ENCODE results near the gene DAPK2. TPM values are rescaled to one million over a fixed set of nuclear protein-coding genes. Genes with fewer than 3 reads are reported as not detected.

Gene DAPK2
- total RNA-seq, 1 experiment from 2014 or later, result 1.4 TPM

DNA sequence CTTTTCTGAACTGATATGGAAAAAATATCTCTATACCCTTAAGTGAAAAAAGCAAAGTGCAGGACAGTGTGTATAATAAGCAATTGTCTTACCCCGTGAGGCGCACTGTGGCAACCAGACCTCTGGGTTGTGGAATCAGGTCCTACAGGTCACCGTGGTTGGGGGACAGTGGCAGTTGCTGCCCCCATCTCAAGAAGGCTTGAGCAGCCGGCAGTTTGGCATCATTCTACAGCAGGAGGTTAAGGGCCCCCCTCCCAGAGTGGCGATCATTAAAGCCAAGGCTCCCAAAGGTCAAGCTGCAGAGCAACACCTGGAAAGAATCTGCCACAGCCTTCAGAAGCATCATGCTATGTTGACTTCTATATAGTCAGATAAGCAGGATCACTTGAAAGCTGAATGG lies 156.5 kb downstream of the DAPK2 start:
- Histone ChIP-seq H3K4me3 (ENCODE audit: low read length) (no peak overlapping the region), H3K79me2 (ENCODE audit: low read length) (no peaks in the 10 kb centered on the region), H3K4me2 (ENCODE audit: low read length) (no peak overlapping the region), H4K20me1 (ENCODE audit: low read length) (no peaks in the 10 kb centered on the region), H3K4me1 (ENCODE audit: insufficient read depth, low read length) (no peaks in the 10 kb centered on the region), H3K9me3 (ENCODE audit: low read length) (no peaks in the 10 kb centered on the region), H3K9ac (ENCODE audit: low read length) (no peak overlapping the region), H2AFZ (ENCODE audit: low read length) (no peak overlapping the region), H3K36me3 (ENCODE audit: low read depth, low read length) (no peaks in the 10 kb centered on the region), H3K27me3 (ENCODE audit: low read length) (no peaks in the 10 kb centered on the region), H3F3A (ENCODE audit: low read length, unreplicated experiment) (no peaks in the 10 kb centered on the region), H3K27ac (ENCODE audit: low read length) (no peak overlapping the region), H3K9me2 (replicated peaks; ENCODE audit: low read length) (no peaks in the 10 kb centered on the region)
- CTCF ChIA-PET, result no interaction called here
- POLR2A ChIA-PET (ENCODE audit: unreplicated experiment), result no interaction called here
- intact Hi-C loops (cut with micrococcal nuclease), result loop anchor here (2.0 to 5.0 kb wide), 2 partner anchors 137 to 278 kb away; no protein-coding TSS in a partner anchor
- no peak for TF ChIP-seq EZH2phosphoT487 (IDR thresholded peaks at IDR 0.05; ENCODE audit: borderline replicate concordance, low read length)
- TF ChIP-seq EZH2 (IDR thresholded peaks at IDR 0.05; ENCODE audit: low read length, unreplicated experiment), result no peak
- TF ChIP-seq, protein P1, sequence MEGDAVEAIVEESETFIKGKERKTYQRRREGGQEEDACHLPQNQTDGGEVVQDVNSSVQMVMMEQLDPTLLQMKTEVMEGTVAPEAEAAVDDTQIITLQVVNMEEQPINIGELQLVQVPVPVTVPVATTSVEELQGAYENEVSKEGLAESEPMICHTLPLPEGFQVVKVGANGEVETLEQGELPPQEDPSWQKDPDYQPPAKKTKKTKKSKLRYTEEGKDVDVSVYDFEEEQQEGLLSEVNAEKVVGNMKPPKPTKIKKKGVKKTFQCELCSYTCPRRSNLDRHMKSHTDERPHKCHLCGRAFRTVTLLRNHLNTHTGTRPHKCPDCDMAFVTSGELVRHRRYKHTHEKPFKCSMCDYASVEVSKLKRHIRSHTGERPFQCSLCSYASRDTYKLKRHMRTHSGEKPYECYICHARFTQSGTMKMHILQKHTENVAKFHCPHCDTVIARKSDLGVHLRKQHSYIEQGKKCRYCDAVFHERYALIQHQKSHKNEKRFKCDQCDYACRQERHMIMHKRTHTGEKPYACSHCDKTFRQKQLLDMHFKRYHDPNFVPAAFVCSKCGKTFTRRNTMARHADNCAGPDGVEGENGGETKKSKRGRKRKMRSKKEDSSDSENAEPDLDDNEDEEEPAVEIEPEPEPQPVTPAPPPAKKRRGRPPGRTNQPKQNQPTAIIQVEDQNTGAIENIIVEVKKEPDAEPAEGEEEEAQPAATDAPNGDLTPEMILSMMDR (conservative IDR thresholded peaks at IDR 0.05; ENCODE audit: low read depth, low read length), result no peak
- no TSS peak for BruUV-seq (replicated peaks)
- DNase-seq, result no peak
- ATAC-seq, result no peak

DNA sequence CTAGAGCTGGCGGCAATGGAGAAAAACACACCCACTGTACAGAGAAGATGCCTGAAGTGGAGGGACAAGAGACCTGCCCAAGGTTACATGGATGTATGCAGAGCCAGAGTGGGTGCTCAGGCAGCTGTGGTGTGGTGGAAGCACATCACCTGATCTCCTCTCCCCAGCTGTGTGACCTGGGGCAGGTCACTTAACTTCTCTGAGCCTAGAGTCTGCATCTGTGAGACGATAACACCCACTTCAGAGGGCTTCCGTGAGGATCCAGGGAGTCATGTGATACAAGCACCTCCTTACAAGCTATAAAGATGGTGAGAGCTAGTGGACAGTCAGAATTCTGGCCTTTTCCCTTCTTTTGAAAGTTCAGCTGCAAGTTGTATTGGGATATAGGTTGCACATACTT lies 157.5 kb downstream of the DAPK2 start:
- TF ChIP-seq, protein P1 (conservative IDR thresholded peaks at IDR 0.05; ENCODE audit: low read depth, low read length), result no peak
- no peak for TF ChIP-seq EZH2 (IDR thresholded peaks at IDR 0.05; ENCODE audit: low read length, unreplicated experiment)
- Histone ChIP-seq H2AFZ (ENCODE audit: low read length) (no peak overlapping the region), H3K27ac (ENCODE audit: low read length) (no peak overlapping the region), H3K9me2 (replicated peaks; ENCODE audit: low read length) (no peaks in the 10 kb centered on the region), H3K4me1 (ENCODE audit: insufficient read depth, low read length) (no peaks in the 10 kb centered on the region), H3K9me3 (ENCODE audit: low read length) (no peaks in the 10 kb centered on the region), H3K79me2 (ENCODE audit: low read length) (no peaks in the 10 kb centered on the region), H3K4me2 (ENCODE audit: low read length) (no peak overlapping the region), H3K27me3 (ENCODE audit: low read length) (no peaks in the 10 kb centered on the region), H3K36me3 (ENCODE audit: low read depth, low read length) (no peaks in the 10 kb centered on the region), H3K9ac (ENCODE audit: low read length) (no peak overlapping the region), H3K4me3 (ENCODE audit: low read length) (no peak overlapping the region), H3F3A (ENCODE audit: low read length, unreplicated experiment) (no peaks in the 10 kb centered on the region), H4K20me1 (ENCODE audit: low read length) (no peaks in the 10 kb centered on the region)
- ATAC-seq, result no peak
- DNase-seq, result no peak
- no TSS peak for BruUV-seq (replicated peaks)
- ChIA-PET POLR2A (ENCODE audit: unreplicated experiment) (no interaction called here), CTCF (no interaction called here)
- intact Hi-C loops (cut with micrococcal nuclease), result no loop called here

DNA sequence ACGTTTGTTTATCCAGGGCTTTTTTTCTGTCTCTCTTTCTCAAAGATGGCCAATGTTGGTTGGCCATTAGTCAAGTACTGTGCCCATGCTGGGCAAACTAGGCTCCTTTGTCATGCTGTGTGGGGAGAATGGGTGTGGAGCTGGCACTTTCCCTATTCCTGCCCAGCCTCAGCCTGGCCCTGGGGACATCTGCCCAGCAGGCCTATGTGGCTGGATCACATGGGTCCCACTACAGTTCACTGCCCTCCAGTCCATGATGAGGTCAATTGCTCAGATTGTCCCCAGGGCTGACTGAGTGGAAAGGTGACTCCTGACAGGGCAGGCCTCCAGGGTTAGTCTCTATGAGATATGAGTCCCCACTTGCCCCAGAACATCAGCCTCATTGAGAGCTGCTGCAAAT lies 158.1 kb downstream of the DAPK2 start:
- Histone ChIP-seq H4K20me1 (ENCODE audit: low read length) (no peaks in the 10 kb centered on the region), H3K4me2 (ENCODE audit: low read length) (no peak overlapping the region), H3F3A (ENCODE audit: low read length, unreplicated experiment) (no peaks in the 10 kb centered on the region), H3K9me2 (replicated peaks; ENCODE audit: low read length) (no peaks in the 10 kb centered on the region), H3K79me2 (ENCODE audit: low read length) (no peaks in the 10 kb centered on the region), H3K36me3 (ENCODE audit: low read depth, low read length) (no peaks in the 10 kb centered on the region), H3K27ac (ENCODE audit: low read length) (no peak overlapping the region), H3K9me3 (ENCODE audit: low read length) (no peaks in the 10 kb centered on the region), H2AFZ (ENCODE audit: low read length) (no peak overlapping the region), H3K4me1 (ENCODE audit: insufficient read depth, low read length) (no peaks in the 10 kb centered on the region), H3K27me3 (ENCODE audit: low read length) (no peaks in the 10 kb centered on the region), H3K9ac (ENCODE audit: low read length) (no peak overlapping the region), H3K4me3 (ENCODE audit: low read length) (no peak overlapping the region)
- ChIA-PET CTCF (no interaction called here), POLR2A (ENCODE audit: unreplicated experiment) (no interaction called here)
- ATAC-seq (no peak), DNase-seq (no peak)
- BruUV-seq (replicated peaks), result no TSS peak
- intact Hi-C loops (cut with micrococcal nuclease), result no loop called here
- no peak for TF ChIP-seq EZH2phosphoT487 (IDR thresholded peaks at IDR 0.05; ENCODE audit: borderline replicate concordance, low read length)
